OCI-LY3 (cell line): ENCODE results near the gene CTNND2.

ENCODE experiments used
- EZH2phosphoT487 ChIP-seq: fragments of 200-600 bp; shearing (Covaris generic); IDR thresholded peaks from 2 replicates; pipeline ENCODE4 v1.6.1; 2018; ENCODE audit warnings: antibody characterized with exemption, mixed run types, low read depth
- TF ChIP-seq, protein P1 (sequence below): fragments of 200-600, 300-600 bp; sonication (generic); IDR thresholded peaks from 2 replicates; pipeline ENCODE4 v1.5.1; 2014; ENCODE audit warnings: antibody characterized with exemption, low read length, low read depth

DNA sequence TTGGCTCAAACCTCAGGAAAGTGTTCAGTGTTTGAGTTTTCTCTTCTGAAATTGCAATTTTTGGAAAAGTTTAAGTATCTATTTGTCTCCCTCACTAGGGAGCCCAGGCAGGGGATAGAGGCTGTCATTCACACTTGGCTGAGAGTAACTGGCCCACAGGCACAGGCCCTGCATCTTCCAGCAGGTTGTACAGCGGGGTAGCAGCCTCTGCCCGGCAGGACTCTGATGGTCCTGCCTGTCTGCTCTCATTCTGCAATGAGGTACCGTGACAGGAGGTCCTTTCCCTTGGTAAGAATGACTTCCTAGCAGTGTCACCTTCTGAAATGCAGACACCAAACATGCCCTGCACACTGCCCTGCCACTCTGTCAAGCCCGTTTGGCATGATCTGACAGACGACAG, 860.4 kb downstream of the CTNND2 start:
- TF ChIP-seq EZH2phosphoT487: no peak
- TF ChIP-seq, protein P1, sequence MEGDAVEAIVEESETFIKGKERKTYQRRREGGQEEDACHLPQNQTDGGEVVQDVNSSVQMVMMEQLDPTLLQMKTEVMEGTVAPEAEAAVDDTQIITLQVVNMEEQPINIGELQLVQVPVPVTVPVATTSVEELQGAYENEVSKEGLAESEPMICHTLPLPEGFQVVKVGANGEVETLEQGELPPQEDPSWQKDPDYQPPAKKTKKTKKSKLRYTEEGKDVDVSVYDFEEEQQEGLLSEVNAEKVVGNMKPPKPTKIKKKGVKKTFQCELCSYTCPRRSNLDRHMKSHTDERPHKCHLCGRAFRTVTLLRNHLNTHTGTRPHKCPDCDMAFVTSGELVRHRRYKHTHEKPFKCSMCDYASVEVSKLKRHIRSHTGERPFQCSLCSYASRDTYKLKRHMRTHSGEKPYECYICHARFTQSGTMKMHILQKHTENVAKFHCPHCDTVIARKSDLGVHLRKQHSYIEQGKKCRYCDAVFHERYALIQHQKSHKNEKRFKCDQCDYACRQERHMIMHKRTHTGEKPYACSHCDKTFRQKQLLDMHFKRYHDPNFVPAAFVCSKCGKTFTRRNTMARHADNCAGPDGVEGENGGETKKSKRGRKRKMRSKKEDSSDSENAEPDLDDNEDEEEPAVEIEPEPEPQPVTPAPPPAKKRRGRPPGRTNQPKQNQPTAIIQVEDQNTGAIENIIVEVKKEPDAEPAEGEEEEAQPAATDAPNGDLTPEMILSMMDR: no peak
